K562 (cell line): Measurements from ENCODE around the gene NEU1. TPM values are rescaled to one million over a fixed set of nuclear protein-coding genes. Genes with fewer than 3 reads are reported as not detected.

Experiments used
- BRD4 ChIP-seq: fragments of 200-600 bp; sonication (generic); IDR thresholded peaks from 2 replicates; pipeline ENCODE4 v1.6.1; 2017; ENCODE audit warnings: inconsistent platforms
- CBX8 ChIP-seq: fragments of 200-600 bp; sonication (generic); IDR thresholded peaks from 2 replicates; pipeline ENCODE4 v1.6.1; 2012; ENCODE audit warnings: borderline replicate concordance, mixed run types, low read depth, mild to moderate bottlenecking, moderate library complexity, mixed read lengths, low read length, control low read depth, inconsistent platforms; ENCODE audit not compliant: poor library complexity, severe bottlenecking; ENCODE audit errors: extremely low read depth
- CEBPZ ChIP-seq: fragments of 150-350 bp; IDR thresholded peaks from 2 replicates; pipeline ENCODE4 v1.6.1; 2014; ENCODE audit warnings: low read depth, mild to moderate bottlenecking, low read length, borderline replicate concordance
- EP400 ChIP-seq: fragments of 450-650 bp; IDR thresholded peaks from 2 replicates; pipeline ENCODE4 v1.6.1; 2017; ENCODE audit warnings: antibody characterized with exemption, mild to moderate bottlenecking, moderate library complexity
- HDAC6 ChIP-seq: IDR thresholded peaks from 2 replicates; pipeline ENCODE4 v1.6.1; 2012; ENCODE audit warnings: low read depth, mild to moderate bottlenecking, control low read depth, inconsistent platforms, low read length, moderate library complexity
- MBD2 ChIP-seq: sonication (generic); IDR thresholded peaks from 2 replicates; pipeline ENCODE4 v1.6.1; 2016; ENCODE audit warnings: low read depth, borderline replicate concordance
- MED1 ChIP-seq: sonication (generic); formaldehyde crosslinking; IDR thresholded peaks from 2 replicates; pipeline ENCODE4 v1.8.1; 2023; ENCODE audit warnings: missing genetic modification reagents, borderline replicate concordance
- NR3C1 ChIP-seq: sonication (generic); formaldehyde crosslinking; IDR thresholded peaks from 2 replicates; pipeline ENCODE4 v1.8.1; 2022; ENCODE audit warnings: missing genetic modification reagents
- SIN3B ChIP-seq: fragments of 450-650 bp; IDR thresholded peaks from 2 replicates; pipeline ENCODE4 v1.6.1; 2017; ENCODE audit warnings: low read depth, mild to moderate bottlenecking, moderate library complexity
- ZFP36 ChIP-seq: fragments of 150-350 bp; IDR thresholded peaks from 2 replicates; pipeline ENCODE4 v1.6.1; 2018; ENCODE audit warnings: low read length, low read depth; ENCODE audit not compliant: partially characterized antibody
- ZNF280A ChIP-seq: fragments of 450-650 bp; IDR thresholded peaks from 2 replicates; pipeline ENCODE4 v1.6.1; 2018; ENCODE audit warnings: mild to moderate bottlenecking, low read depth; ENCODE audit not compliant: partially characterized antibody
- ZNF395 ChIP-seq: fragments of 200-800 bp; sonication (Bioruptor generic); IDR thresholded peaks from 2 replicates; pipeline ENCODE4 v1.6.1; 2017; ENCODE audit warnings: missing genetic modification characterization, missing compliant biosample characterization
- ZNF511 ChIP-seq: sonication (generic); formaldehyde crosslinking; IDR thresholded peaks from 2 replicates; pipeline ENCODE4 v1.8.0; 2022; ENCODE audit warnings: mild to moderate bottlenecking, missing genetic modification reagents
- ZNF518B ChIP-seq: fragments of 250-450 bp; sonication (Bioruptor Pico); IDR thresholded peaks from 2 replicates; pipeline ENCODE4 v1.5.0; 2021; ENCODE audit warnings: mild to moderate bottlenecking, moderate library complexity
- ZNF75A ChIP-seq: fragments of 450-650 bp; formaldehyde crosslinking; IDR thresholded peaks from 2 replicates; pipeline ENCODE4 v1.4.0; 2020; ENCODE audit warnings: mild to moderate bottlenecking
- polyA plus RNA-seq, 8 experiments: library from polyadenylated mRNA; depleted of rRNA in 4 of 8; stranded (reverse) in 5 of 8; unstranded in 3 of 8; fragments of >200 nt; fragmentation: Nextera tagmentation in 2 of 8; fragmentation: Illumina TruSeq in 1 of 8; extraction: Ambion mirVana in 2 of 8; extraction: Trizol in 1 of 8; gene quantifications; 2 replicates each; pipeline versions ENCODE4 v1.2.1 to v1.2.3, GENCODE V29; 2011 to 2014; ENCODE audit warnings: inconsistent platforms in 1 of 8, missing spikeins in 1 of 8
- total RNA-seq, 7 experiments: library from RNA; depleted of rRNA in 6 of 7; stranded (reverse); fragments of >200 nt in 6 of 7; fragmentation: Illumina TruSeq in 2 of 7; extraction: Trizol in 2 of 7; gene quantifications; 2 replicates each; pipeline versions ENCODE4 v1.2.1 to v1.2.3, GENCODE V29; 2011 to 2021; ENCODE audit warnings: low replicate concordance in 1 of 7

NEU1 gene
- total and polyA plus RNA-seq, 9 of the 15 experiments (the other 6 are each of a cell fraction or from before 2014, with no cell fraction given) = 14.8 to 67.8 (median 51.0) TPM

GRCh38 chr6:31815025-31815838, 47.4 kb downstream of the NEU1 start, which contains the start of the genes HSPA1A and HSPA1L (continued):
- TF ChIP-seq ZNF511 = peak; percentile 91
- TF ChIP-seq MBD2 = peak; percentile 95
- TF ChIP-seq ZNF395 (CRISPR knock-in tag) = no peak
- 0 out of 2 replicates have a peak, but pooled peaks have one; percentile 13 for TF ChIP-seq ZNF75A (CRISPR knock-in tag)
- no peak for TF ChIP-seq ZNF280A
- peak; percentile 96; the same call in 1 of the 2 replicates for TF ChIP-seq HDAC6
- TF ChIP-seq EP400 = no peak
- no peak for TF ChIP-seq MED1 (CRISPR knock-in tag)
- no peak for TF ChIP-seq CEBPZ
- no peak for TF ChIP-seq ZNF518B (CRISPR knock-in tag)
- no peak for TF ChIP-seq SIN3B
- no peak for TF ChIP-seq ZFP36
- TF ChIP-seq CBX8 = no peak
- no peak for TF ChIP-seq NR3C1
- no peak; the same call in 1 of the 2 replicates for TF ChIP-seq BRD4
